ENCODE data around the gene VPS18. TPM values are rescaled to one million over a fixed set of nuclear protein-coding genes. Genes with fewer than 3 reads are reported as not detected.

Gene VPS18
- total and polyA plus RNA-seq, 2 donors (not counting 3 experiments of a cell fraction or from before 2014, with no cell fraction given): 29.3 to 32.8 TPM

DNA sequence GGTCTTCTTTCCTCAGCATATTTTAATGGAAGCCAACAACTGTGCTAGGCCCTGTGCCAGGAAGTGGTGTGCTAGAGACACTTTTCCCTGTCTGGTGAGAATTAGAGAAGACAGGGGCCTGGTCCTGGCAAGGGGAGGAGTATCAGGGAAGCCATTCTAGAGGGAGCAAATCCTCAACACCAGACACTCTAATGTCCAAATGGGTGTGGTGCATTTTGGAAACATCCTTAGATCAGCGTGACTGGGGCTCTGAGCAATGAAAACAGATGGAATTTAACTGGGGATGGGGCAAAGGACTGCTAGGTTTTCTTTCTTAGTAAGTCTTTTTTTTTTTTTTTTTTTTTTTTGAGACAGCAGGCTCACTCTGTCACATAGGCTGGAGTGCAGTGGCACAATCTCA is 7.7 kb upstream of the VPS18 start:
- Histone ChIP-seq H4K20me1 (replicated peaks; ENCODE audit: control insufficient read depth, extremely low read depth, insufficient read depth, low read length) (no peaks in the 10 kb centered on the region), H3K27me3 (ENCODE audit: control insufficient read depth in 2 of 2, insufficient read depth in 2 of 2, low read length in 2 of 2) (no peaks in the 10 kb centered on the region), H3K4me3 (replicated peaks in 1 of 3; ENCODE audit: insufficient read depth in 1 of 3, low read depth in 1 of 3, low read length in 3 of 3) (no peak overlapping the region), H3K9me3 (replicated peaks; ENCODE audit: control insufficient read depth, insufficient read depth, low read length) (no peaks in the 10 kb centered on the region), H3K9ac (replicated peaks; ENCODE audit: extremely low read depth, insufficient read depth, low read length) (no peak overlapping the region), H3K36me3 (ENCODE audit: control insufficient read depth in 2 of 2, extremely low read depth in 1 of 2, insufficient read depth in 2 of 2, low read length in 2 of 2) (no peaks in the 10 kb centered on the region), H3K4me1 (ENCODE audit: control insufficient read depth, extremely low read depth, insufficient read depth, low read length) (no peaks in the 10 kb centered on the region), H3K79me2 (ENCODE audit: control insufficient read depth, insufficient read depth, low read length) (no peaks in the 10 kb centered on the region), H3K4me2 (ENCODE audit: insufficient read depth, low read length) (no peak overlapping the region), H2AFZ (ENCODE audit: low read depth, low read length) (no peak overlapping the region), H3K9me1 (replicated peaks; ENCODE audit: control insufficient read depth, extremely low read depth, insufficient read depth, low read length) (no peaks in the 10 kb centered on the region), H3K27ac (ENCODE audit: insufficient read depth, low read depth, low read length) (no peak overlapping the region)
- ChIA-PET CTCF (interaction anchor here (0.7 to 3.7 kb wide), 3 partner anchors 13 to 29 kb away, joined by 3 to 38 read pairs (median 6); no protein-coding TSS in a partner anchor), POLR2A (no interaction called here)
- intact Hi-C loops (cut with micrococcal nuclease): no loop called here
- FAIRE-seq (no peak), DNase-seq (ENCODE audit: low read depth, low spot score) (no peak)
- BruUV-seq (replicated peaks): no TSS peak
- dilution Hi-C loops (cut with MboI; ENCODE audit: extremely low pct_ligation_motif_present, low sequenced_read_pairs): no loop called here
- TF ChIP-seq, protein P1, sequence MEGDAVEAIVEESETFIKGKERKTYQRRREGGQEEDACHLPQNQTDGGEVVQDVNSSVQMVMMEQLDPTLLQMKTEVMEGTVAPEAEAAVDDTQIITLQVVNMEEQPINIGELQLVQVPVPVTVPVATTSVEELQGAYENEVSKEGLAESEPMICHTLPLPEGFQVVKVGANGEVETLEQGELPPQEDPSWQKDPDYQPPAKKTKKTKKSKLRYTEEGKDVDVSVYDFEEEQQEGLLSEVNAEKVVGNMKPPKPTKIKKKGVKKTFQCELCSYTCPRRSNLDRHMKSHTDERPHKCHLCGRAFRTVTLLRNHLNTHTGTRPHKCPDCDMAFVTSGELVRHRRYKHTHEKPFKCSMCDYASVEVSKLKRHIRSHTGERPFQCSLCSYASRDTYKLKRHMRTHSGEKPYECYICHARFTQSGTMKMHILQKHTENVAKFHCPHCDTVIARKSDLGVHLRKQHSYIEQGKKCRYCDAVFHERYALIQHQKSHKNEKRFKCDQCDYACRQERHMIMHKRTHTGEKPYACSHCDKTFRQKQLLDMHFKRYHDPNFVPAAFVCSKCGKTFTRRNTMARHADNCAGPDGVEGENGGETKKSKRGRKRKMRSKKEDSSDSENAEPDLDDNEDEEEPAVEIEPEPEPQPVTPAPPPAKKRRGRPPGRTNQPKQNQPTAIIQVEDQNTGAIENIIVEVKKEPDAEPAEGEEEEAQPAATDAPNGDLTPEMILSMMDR (IDR thresholded peaks at IDR 0.05; ENCODE audit: extremely low read depth in 1 of 2, insufficient read depth in 1 of 2, low read depth in 1 of 2, low read length in 2 of 2): no peak
- TF ChIP-seq GATA2 (IDR thresholded peaks at IDR 0.05; ENCODE audit: insufficient read depth, insufficient read length, low read depth, low read length): no peak
- no peak for TF ChIP-seq POLR2AphosphoS5 (IDR thresholded peaks at IDR 0.05; ENCODE audit: insufficient read depth, low read depth, low read length)
- no peak for TF ChIP-seq MYC (IDR thresholded peaks at IDR 0.05; ENCODE audit: low read depth, low read length)
- TF ChIP-seq, protein P2, sequence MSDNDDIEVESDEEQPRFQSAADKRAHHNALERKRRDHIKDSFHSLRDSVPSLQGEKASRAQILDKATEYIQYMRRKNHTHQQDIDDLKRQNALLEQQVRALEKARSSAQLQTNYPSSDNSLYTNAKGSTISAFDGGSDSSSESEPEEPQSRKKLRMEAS (IDR thresholded peaks at IDR 0.05; ENCODE audit: insufficient read depth, insufficient read length): no peak
- no peak for TF ChIP-seq POLR2A (IDR thresholded peaks at IDR 0.05; ENCODE audit: low read depth, low read length)
- no peak for TF ChIP-seq JUN (IDR thresholded peaks at IDR 0.05; ENCODE audit: borderline replicate concordance, insufficient read depth, insufficient read length, low read depth)
- no peak for TF ChIP-seq FOS (IDR thresholded peaks at IDR 0.05; ENCODE audit: borderline replicate concordance, insufficient read depth, low read length)
- no peak for TF ChIP-seq EZH2 (IDR thresholded peaks at IDR 0.05; ENCODE audit: borderline replicate concordance, low read depth, low read length, severe bottlenecking)

Measured in endothelial cell of umbilical vein (primary cell).